OCI-LY1 (cell line): ENCODE data around the gene CPVL.

ENCODE experiments used
- EZH2 ChIP-seq: fragments of 200-600 bp; sonication (generic), shearing (Covaris generic); IDR thresholded peaks from 2 replicates; pipeline ENCODE4 v1.8.0; 2017; ENCODE audit warnings: borderline replicate concordance, mixed run types, mild to moderate bottlenecking, antibody characterized with exemption, low read length, moderate library complexity, mixed read lengths
- TF ChIP-seq, protein P1 (sequence below): fragments of 200-600 bp; sonication (generic), shearing (Covaris generic); IDR thresholded peaks from 2 replicates; pipeline ENCODE4 v1.5.1; 2017; ENCODE audit warnings: mild to moderate bottlenecking, antibody characterized with exemption, low read length, moderate library complexity, mixed read lengths

DNA sequence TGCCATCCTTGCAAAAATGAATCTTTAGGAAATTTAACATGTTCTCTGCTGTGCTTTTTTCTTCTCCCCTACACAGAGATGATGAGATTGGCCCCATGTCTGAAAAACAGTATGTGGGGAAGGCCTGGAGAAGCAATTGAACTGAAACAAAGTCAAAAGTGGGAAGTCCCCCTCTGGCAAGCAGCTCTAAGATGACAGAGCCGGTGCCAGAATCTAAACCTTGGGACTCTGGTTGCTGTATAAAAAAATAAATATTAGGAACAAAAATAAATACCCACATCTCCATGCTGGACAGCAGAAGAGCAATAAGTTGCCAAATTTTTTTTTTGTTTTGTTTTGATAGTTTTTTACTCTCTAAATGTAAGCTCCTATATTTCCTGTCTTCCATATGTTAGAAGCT, 136.4 kb downstream of the CPVL start:
- TF ChIP-seq, protein P1, sequence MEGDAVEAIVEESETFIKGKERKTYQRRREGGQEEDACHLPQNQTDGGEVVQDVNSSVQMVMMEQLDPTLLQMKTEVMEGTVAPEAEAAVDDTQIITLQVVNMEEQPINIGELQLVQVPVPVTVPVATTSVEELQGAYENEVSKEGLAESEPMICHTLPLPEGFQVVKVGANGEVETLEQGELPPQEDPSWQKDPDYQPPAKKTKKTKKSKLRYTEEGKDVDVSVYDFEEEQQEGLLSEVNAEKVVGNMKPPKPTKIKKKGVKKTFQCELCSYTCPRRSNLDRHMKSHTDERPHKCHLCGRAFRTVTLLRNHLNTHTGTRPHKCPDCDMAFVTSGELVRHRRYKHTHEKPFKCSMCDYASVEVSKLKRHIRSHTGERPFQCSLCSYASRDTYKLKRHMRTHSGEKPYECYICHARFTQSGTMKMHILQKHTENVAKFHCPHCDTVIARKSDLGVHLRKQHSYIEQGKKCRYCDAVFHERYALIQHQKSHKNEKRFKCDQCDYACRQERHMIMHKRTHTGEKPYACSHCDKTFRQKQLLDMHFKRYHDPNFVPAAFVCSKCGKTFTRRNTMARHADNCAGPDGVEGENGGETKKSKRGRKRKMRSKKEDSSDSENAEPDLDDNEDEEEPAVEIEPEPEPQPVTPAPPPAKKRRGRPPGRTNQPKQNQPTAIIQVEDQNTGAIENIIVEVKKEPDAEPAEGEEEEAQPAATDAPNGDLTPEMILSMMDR = no peak
- no peak for TF ChIP-seq EZH2
